ENCODE measurements around the gene SMARCA5.
"Not testable (repeated sequence)": the region's sequence is repeated elsewhere in the genome, so short reads cannot be mapped to it uniquely, and the experiment has no call there.

The SMARCA5 gene

DNA sequence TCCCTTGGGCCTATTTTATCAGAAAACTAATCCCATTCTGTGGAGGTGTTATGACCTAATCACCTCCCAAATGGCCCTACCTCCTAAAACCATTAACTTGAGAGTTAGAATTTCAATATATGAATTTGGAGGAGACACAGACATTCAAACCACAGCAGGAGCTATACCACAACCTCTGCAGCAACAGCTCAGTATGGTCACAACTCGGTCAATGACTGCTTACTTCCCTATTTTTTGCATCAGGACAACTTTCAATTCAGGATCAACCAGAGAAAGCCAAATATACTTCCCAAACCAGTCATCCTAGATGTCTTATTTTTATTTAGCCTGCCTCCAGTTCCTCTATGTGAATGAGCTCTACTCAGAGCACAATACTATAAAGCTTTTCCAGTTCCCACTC lies 11.3 kb upstream of the SMARCA5 start:
- no peak overlapping the region for H3K27ac ChIP-seq (ENCODE audit: low read depth, low read length)
- no peaks in the 10 kb centered on the region for H3K4me1 ChIP-seq (ENCODE audit: control insufficient read depth, insufficient read depth, low read length, unreplicated experiment)
- H3K4me3 ChIP-seq (ENCODE audit: low read depth, low read length): no peak overlapping the region
- H2AFZ ChIP-seq (ENCODE audit: low read length, unreplicated experiment): no peak overlapping the region
- no peaks in the 10 kb centered on the region for H3K27me3 ChIP-seq (ENCODE audit: insufficient read depth, low read length)
- no peaks in the 10 kb centered on the region for H3K36me3 ChIP-seq (ENCODE audit: insufficient read depth, low read length)
- H3K79me2 ChIP-seq (ENCODE audit: control insufficient read depth, insufficient read depth, low read length, unreplicated experiment): no peaks in the 10 kb centered on the region

DNA sequence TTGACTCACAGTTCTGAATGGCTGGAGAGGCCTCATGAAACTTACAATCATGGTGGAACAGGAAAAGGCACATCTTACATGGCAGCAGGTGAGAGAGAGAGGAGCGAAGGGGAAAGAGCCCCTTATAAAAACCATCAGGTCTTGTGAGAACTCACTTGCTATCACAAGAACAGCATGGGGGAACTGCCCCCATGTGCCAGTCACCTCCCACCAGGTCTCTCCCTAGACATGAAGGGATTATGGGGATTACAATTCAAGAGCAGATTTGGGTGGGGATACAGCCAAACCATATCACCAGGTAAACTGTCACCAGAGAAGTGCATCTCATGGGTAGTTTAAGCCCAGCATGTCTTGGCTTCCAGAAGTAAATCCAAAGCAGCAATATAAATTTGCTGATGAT lies 7.5 kb upstream of the SMARCA5 start:
- H2AFZ ChIP-seq (ENCODE audit: low read length, unreplicated experiment): no peak overlapping the region
- no peak overlapping the region for H3K27ac ChIP-seq (ENCODE audit: low read depth, low read length)
- H3K36me3 ChIP-seq (ENCODE audit: insufficient read depth, low read length): no peaks in the 10 kb centered on the region
- H3K27me3 ChIP-seq (ENCODE audit: insufficient read depth, low read length): no peaks in the 10 kb centered on the region
- H3K79me2 ChIP-seq (ENCODE audit: control insufficient read depth, insufficient read depth, low read length, unreplicated experiment): no peaks in the 10 kb centered on the region
- H3K4me1 ChIP-seq (ENCODE audit: control insufficient read depth, insufficient read depth, low read length, unreplicated experiment): no peaks in the 10 kb centered on the region
- H3K4me3 ChIP-seq (ENCODE audit: low read depth, low read length): no peak overlapping the region

DNA sequence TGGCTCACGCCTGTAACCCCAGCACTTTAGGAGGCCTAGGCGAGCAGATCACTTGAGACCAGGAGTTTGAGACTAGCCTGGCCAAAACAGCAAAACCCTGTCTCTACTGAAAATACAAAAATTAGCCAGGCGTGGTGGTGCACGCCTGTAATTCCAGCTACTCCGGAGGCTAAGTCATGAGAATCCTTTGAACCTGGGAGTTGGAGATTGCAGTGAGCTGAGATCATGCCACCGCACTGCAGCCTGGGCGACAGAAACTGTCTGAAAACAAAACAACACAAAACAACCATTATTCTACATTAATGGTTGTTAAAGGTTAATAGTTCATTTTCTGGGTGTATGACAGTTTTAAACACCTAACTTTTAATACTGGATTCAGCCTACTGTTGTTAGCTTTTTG lies 1.6 kb upstream of the SMARCA5 start:
- H2AFZ ChIP-seq (ENCODE audit: low read length, unreplicated experiment): peak overlapping the region; percentile 95
- no peaks in the 10 kb centered on the region for H3K27me3 ChIP-seq (ENCODE audit: insufficient read depth, low read length)
- H3K4me3 ChIP-seq (ENCODE audit: low read depth, low read length): no peak overlapping the region
- peaks cover 33% of the 10 kb centered on the region for H3K79me2 ChIP-seq (ENCODE audit: control insufficient read depth, insufficient read depth, low read length, unreplicated experiment)
- peaks cover 20% of the 10 kb centered on the region for H3K4me1 ChIP-seq (ENCODE audit: control insufficient read depth, insufficient read depth, low read length, unreplicated experiment)
- no peak overlapping the region for H3K27ac ChIP-seq (ENCODE audit: low read depth, low read length)
- H3K36me3 ChIP-seq (ENCODE audit: insufficient read depth, low read length): no peaks in the 10 kb centered on the region

DNA sequence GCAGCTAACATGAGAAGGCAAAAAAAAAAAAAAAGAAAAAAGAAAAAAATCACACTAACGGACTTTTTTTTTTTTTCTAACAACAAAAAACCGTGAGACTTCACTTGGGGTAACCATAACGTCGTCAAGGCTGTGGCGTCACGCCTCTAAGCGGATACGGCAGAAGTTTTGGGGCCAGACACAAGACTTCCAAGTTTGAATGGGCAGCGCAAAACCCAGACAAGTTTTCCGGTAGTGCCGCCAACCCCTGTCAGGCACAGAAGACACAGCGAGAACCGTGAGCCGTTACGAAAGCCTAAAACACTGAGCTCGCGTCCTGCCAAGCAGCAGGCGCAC lies 556 bp upstream of the SMARCA5 start:
- Histone ChIP-seq H3K79me2 (ENCODE audit: control insufficient read depth, insufficient read depth, low read length, unreplicated experiment) (peaks cover 43% of the 10 kb centered on the region), H3K4me3 (ENCODE audit: low read depth, low read length) (peak overlapping the region; percentile 98), H3K27ac (ENCODE audit: low read depth, low read length) (peak overlapping the region; percentile 90), H2AFZ (ENCODE audit: low read length, unreplicated experiment) (peak overlapping the region; percentile 95), H3K36me3 (ENCODE audit: insufficient read depth, low read length) (peaks cover 8% of the 10 kb centered on the region), H3K27me3 (ENCODE audit: insufficient read depth, low read length) (no peaks in the 10 kb centered on the region), H3K4me1 (ENCODE audit: control insufficient read depth, insufficient read depth, low read length, unreplicated experiment) (peaks cover 22% of the 10 kb centered on the region)

GRCh38 chr4:143514169-143514495 lies 630 bp downstream of the SMARCA5 start:
- peaks cover 55% of the 10 kb centered on the region for H3K79me2 ChIP-seq (ENCODE audit: control insufficient read depth, insufficient read depth, low read length, unreplicated experiment)
- peak overlapping the region; percentile 60 for H2AFZ ChIP-seq (ENCODE audit: low read length, unreplicated experiment)
- peak overlapping the region; percentile 90 for H3K27ac ChIP-seq (ENCODE audit: low read depth, low read length)
- peaks cover 22% of the 10 kb centered on the region for H3K4me1 ChIP-seq (ENCODE audit: control insufficient read depth, insufficient read depth, low read length, unreplicated experiment)
- peaks cover 14% of the 10 kb centered on the region for H3K36me3 ChIP-seq (ENCODE audit: insufficient read depth, low read length)
- H3K4me3 ChIP-seq (ENCODE audit: low read depth, low read length): peak overlapping the region; percentile 98
- no peaks in the 10 kb centered on the region for H3K27me3 ChIP-seq (ENCODE audit: insufficient read depth, low read length)

GRCh38 chr4:143514497-143514896 lies 995 bp downstream of the SMARCA5 start:
- Histone ChIP-seq H3K4me3 (ENCODE audit: low read depth, low read length) (peak overlapping the region; percentile 98), H3K4me1 (ENCODE audit: control insufficient read depth, insufficient read depth, low read length, unreplicated experiment) (peaks cover 22% of the 10 kb centered on the region), H3K27me3 (ENCODE audit: insufficient read depth, low read length) (no peaks in the 10 kb centered on the region), H3K36me3 (ENCODE audit: insufficient read depth, low read length) (peaks cover 17% of the 10 kb centered on the region), H3K79me2 (ENCODE audit: control insufficient read depth, insufficient read depth, low read length, unreplicated experiment) (peaks cover 58% of the 10 kb centered on the region), H3K27ac (ENCODE audit: low read depth, low read length) (peak overlapping the region; percentile 90), H2AFZ (ENCODE audit: low read length, unreplicated experiment) (peak overlapping the region; percentile 60)

GRCh38 chr4:143514901-143515300 lies 1.4 kb downstream of the SMARCA5 start:
- H3K27ac ChIP-seq (ENCODE audit: low read depth, low read length): peak overlapping the region; percentile 90
- peak overlapping the region; percentile 98 for H3K4me3 ChIP-seq (ENCODE audit: low read depth, low read length)
- H3K36me3 ChIP-seq (ENCODE audit: insufficient read depth, low read length): peaks cover 21% of the 10 kb centered on the region
- H3K27me3 ChIP-seq (ENCODE audit: insufficient read depth, low read length): no peaks in the 10 kb centered on the region
- no peak overlapping the region for H2AFZ ChIP-seq (ENCODE audit: low read length, unreplicated experiment)
- H3K79me2 ChIP-seq (ENCODE audit: control insufficient read depth, insufficient read depth, low read length, unreplicated experiment): peaks cover 62% of the 10 kb centered on the region
- H3K4me1 ChIP-seq (ENCODE audit: control insufficient read depth, insufficient read depth, low read length, unreplicated experiment): peaks cover 22% of the 10 kb centered on the region

DNA sequence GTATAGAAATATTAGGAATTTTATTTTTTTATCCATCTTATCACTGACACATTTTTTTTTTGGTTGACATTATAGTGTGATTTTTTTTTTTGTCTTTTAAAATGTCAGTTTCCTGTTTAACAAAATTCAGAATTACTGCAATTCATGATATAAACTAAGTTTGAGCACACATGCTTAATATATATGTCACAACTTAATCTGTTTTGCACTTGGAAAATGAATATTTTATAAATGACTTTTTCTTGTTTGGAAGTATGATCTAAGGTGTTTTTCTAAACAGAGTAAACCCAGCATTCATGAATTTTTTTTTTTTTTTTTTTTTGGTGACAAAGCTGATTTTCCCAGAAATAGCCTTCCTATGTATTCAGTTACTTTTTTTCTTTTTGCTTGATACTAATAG lies 2.4 kb downstream of the SMARCA5 start:
- Histone ChIP-seq H3K27me3 (ENCODE audit: insufficient read depth, low read length) (no peaks in the 10 kb centered on the region), H3K36me3 (ENCODE audit: insufficient read depth, low read length) (peaks cover 23% of the 10 kb centered on the region), H3K4me1 (ENCODE audit: control insufficient read depth, insufficient read depth, low read length, unreplicated experiment) (peaks cover 22% of the 10 kb centered on the region), H3K27ac (ENCODE audit: low read depth, low read length) (no peak overlapping the region), H2AFZ (ENCODE audit: low read length, unreplicated experiment) (no peak overlapping the region), H3K4me3 (ENCODE audit: low read depth, low read length) (peak overlapping the region; percentile 98), H3K79me2 (ENCODE audit: control insufficient read depth, insufficient read depth, low read length, unreplicated experiment) (peaks cover 72% of the 10 kb centered on the region)

- Histone ChIP-seq H3K79me2 (ENCODE audit: control insufficient read depth, insufficient read depth, low read length, unreplicated experiment) (peaks cover 87% of the 10 kb centered on the region), H2AFZ (ENCODE audit: low read length, unreplicated experiment) (no peak overlapping the region), H3K4me3 (ENCODE audit: low read depth, low read length) (no peak overlapping the region), H3K27me3 (ENCODE audit: insufficient read depth, low read length) (no peaks in the 10 kb centered on the region), H3K36me3 (ENCODE audit: insufficient read depth, low read length) (peaks cover 33% of the 10 kb centered on the region), H3K4me1 (ENCODE audit: control insufficient read depth, insufficient read depth, low read length, unreplicated experiment) (peaks cover 18% of the 10 kb centered on the region), H3K27ac (ENCODE audit: low read depth, low read length) (no peak overlapping the region)
These were observed 4.3 kb downstream of the SMARCA5 start for GRCh38 chr4:143517764-143518163.

- H3K4me3 ChIP-seq (ENCODE audit: low read depth, low read length): no peak overlapping the region
- H3K27me3 ChIP-seq (ENCODE audit: insufficient read depth, low read length): no peaks in the 10 kb centered on the region
- H3K27ac ChIP-seq (ENCODE audit: low read depth, low read length): no peak overlapping the region
- H3K36me3 ChIP-seq (ENCODE audit: insufficient read depth, low read length): peaks cover 49% of the 10 kb centered on the region
- no peak overlapping the region for H2AFZ ChIP-seq (ENCODE audit: low read length, unreplicated experiment)
- H3K79me2 ChIP-seq (ENCODE audit: control insufficient read depth, insufficient read depth, low read length, unreplicated experiment): peaks cover 53% of the 10 kb centered on the region
- H3K4me1 ChIP-seq (ENCODE audit: control insufficient read depth, insufficient read depth, low read length, unreplicated experiment): no peaks in the 10 kb centered on the region
These were observed 10.7 kb downstream of the SMARCA5 start for GRCh38 chr4:143524211-143524610.

- H3K27me3 ChIP-seq (ENCODE audit: insufficient read depth, low read length); H3K4me1 ChIP-seq (ENCODE audit: control insufficient read depth, insufficient read depth, low read length, unreplicated experiment); H3K27ac ChIP-seq (ENCODE audit: low read depth, low read length); H3K4me3 ChIP-seq (ENCODE audit: low read depth, low read length); H2AFZ ChIP-seq (ENCODE audit: low read length, unreplicated experiment): not testable (repeated sequence)
- Histone ChIP-seq H3K36me3 (ENCODE audit: insufficient read depth, low read length) (peaks cover 54% of the 10 kb centered on the region), H3K79me2 (ENCODE audit: control insufficient read depth, insufficient read depth, low read length, unreplicated experiment) (peaks cover 26% of the 10 kb centered on the region)
These were observed 14.5 kb downstream of the SMARCA5 start for GRCh38 chr4:143528046-143528445.
